Measurements from ENCODE around the gene PROCA1.
"Not testable (repeated sequence)": the region's sequence is repeated elsewhere in the genome, so short reads cannot be mapped to it uniquely, and the experiment has no call there.

PROCA1 gene

DNA sequence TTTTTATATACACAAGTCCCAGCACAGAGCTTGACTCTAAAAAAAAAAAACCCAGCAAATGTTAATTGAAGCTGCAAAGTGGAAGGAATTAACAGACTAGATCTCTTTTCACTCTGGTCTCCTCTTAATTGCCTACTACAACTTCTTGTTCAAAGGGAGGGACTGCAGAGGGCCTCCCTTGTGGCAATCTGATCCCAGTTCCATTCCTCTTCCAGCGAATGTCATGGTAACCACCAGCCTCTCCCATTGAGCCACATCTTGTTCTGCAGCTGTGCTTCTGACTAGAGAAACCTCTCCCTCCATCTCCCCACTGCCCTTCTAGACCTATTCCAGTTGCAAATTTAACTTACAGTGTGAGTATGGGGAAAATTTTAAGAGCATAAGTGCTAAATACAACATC lies 43.8 kb downstream of the PROCA1 start:
- DNase-seq (ENCODE audit: low spot score) = no peak

DNA sequence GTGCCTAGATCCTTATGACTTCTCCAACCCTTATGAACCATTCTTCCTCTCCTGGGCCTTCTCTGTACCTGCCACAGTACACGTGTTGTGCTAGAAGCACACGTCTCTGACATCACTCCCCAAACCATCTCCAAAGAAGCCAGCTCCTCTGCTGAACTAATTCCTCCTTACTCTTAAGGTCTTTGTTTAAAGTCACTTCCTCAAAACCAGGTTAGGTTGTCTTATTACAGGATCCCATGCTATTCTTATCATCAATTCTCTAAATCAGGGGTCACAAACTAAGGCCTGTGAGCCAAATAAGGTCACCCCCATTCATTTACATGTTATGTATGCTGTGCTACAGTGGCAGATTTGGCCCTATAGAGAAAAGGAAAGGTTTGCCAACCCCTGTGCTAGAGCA lies 45.7 kb downstream of the PROCA1 start:
- DNase-seq (ENCODE audit: low spot score) = no peak

DNA sequence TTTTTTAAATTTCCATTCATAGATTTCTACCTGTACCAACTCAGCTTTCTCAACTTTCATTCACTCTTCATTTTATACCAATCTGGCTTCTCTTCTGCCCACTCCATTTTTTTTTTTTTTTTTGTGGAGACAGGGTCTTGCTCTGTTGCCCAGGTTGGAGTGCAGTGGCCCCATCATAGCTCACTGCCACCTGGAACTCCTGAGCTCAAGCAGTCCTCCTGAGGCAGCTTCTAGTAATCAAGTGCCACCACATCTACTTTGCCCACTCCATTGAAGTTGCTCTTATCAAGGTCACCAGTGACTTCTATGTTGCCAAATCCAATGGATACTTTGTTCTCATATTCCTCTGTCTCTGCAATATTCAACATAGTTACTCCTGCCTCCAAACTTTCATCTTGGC lies 48.0 kb downstream of the PROCA1 start:
- no peak for DNase-seq (ENCODE audit: low spot score)

DNA sequence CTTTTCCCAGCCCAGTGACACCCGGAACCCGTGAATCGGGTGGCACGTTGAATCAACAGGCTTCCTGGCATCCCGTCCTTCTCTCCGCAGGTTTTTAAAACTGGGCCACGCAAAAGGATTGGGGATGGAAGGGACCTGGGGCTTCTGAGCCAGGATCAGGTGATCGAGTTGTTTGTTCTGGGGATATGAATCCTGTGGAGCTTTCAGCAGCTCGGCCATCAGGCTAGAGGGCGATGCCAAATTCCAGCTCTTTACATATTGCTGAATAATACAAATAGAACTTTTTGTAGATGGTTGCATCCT lies 49.2 kb downstream of the PROCA1 start:
- no peak for DNase-seq (ENCODE audit: low spot score)

DNA sequence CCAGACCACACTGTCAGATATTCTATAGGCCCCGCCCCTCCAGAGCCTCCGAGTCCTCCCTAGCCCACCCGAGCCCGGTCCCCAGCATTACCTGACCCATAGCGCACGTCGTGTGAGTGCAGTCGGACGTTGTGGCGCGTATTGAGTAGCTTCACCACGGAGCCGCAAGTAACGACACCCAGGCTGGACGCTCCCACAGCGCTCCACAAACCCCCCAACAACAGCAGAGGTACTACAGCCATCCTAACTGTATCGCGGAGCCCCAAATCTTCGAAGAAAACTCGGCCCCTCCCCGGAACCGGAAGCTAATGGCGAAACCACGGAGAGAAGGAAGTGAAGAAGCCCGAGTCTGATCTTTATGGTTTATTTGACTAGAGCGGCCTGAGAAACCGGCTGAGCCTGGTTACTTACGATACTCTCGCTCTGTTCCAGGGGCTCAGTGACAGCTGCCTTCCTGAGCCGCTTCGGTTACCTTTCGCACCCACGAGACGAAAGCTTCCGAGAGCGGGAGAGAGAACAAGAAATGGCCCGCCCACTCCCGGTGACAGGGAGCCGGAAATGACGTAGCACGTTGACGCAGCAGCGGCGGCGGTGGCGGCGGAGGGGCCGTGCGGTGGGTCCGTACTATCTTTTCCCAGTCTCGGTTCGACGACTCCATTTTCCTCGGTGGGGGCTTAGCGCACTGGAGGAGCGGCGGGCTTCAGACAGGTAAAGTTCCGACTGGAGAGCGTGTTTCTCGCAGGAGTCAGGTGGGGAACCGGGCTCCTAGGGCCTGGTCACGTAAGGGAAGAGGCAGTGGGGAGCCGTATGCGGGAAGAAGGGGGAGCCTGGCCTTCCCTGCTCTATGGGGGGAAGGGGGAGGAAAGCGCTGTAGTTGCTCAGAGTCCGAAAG lies 49.8 kb downstream of the PROCA1 start, which contains the start of the genes SDF2 and SUPT6H:
Gene SDF2 (minus strand): TSS at position 272 of the 892 bp plus-strand sequence. CDS start 30 bp downstream, at position 242.
Gene SUPT6H (plus strand): TSS at position 571 of the 892 bp plus-strand sequence. CDS start 11,197 bp downstream, outside the sequence.
- DNase-seq (ENCODE audit: low spot score) = peak; percentile 95

DNA sequence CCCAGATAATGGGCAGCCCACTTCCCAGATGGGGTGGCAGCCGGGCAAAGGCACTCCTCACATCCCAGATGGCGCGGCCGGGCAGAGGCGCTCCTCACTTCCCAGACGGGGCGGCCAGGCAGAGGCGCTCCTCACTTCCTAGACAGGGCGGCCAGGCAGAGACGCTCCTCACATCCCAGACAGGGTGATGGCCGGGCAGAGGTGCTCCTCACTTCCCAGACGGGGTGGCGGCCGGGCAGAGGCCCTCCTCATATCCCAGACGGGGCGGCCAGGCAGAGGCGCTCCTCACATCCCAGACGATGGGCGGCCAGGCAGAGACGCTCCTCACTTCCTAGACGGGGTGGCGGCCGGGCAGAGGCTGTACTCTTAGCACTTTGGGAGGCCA lies 52.2 kb downstream of the PROCA1 start:
- DNase-seq (ENCODE audit: low spot score) = not testable (repeated sequence)

DNA sequence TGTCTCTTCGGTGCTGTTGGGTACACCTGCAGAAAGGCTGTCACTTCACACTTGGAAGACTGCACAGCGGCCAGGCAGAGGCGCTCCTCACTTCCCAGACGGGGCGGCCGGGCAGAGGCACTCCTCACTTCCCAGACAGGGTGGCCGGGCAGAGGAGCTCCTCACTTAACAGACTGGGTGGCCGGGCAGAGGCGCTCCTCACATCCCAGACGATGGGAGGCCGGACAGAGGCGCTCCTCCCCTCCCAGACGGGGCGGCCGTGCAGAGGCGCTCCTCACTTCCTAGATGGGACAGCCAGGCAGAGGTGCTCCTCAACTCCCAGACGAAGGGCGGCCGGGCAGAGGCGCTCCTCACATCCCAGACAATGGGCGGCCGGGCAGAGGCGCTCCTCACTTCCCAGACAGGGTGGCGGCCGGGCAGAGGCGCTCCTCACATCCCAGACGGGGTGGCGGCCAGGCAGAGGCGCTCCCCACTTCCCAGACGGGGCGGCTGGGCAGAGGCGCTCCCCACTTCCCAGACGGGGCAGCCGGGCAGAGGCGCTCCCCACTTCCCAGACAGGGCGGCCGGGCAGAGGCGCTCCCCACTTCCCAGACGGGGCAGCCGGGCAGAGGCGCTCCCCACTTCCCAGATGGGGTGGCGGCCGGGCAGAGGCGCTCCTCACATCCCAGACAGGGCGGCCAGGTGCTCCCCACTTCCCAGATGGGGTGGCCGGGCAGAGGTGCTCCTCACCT lies 52.8 kb downstream of the PROCA1 start:
- not testable (repeated sequence) for DNase-seq (ENCODE audit: low spot score)

DNA sequence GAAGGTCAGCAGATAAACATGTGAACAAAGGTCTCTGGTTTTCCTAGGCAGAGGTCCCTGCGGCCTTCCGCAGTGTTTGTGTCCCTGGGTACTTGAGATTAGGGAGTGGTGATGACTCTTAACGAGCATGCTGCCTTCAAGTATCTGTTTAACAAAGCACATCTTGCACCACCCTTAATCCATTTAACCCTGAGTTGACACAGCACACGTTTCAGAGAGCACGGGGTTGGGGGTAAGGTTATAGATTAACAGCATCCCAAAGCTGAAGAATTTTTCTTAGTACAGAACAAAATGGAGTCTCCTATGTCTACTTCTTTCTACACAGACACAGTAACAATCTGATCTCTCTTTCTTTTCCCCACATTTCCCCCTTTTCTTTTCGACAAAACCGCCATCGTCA lies 53.3 kb downstream of the PROCA1 start:
- DNase-seq (ENCODE audit: low spot score) = not testable (repeated sequence)

DNA sequence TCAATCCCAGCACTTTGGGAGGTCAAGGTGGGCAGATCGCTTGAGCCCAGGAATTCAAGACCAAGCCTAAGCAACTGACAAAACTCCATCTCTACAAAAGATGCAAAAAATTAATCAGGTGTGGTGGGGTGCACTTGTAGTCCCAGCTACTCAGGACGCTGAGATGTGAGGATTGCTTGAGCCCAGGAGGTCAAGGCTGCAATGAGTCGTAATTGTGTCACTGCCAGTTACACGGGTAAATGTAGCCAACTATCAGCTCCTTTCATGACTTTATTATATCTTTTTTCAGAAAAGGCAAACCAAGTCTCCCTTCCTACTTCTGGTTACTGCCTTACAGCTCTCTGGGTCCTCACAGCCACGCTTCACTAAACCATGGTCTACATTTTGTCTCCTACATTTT lies 53.9 kb downstream of the PROCA1 start:
- DNase-seq (ENCODE audit: low spot score) = no peak

DNA sequence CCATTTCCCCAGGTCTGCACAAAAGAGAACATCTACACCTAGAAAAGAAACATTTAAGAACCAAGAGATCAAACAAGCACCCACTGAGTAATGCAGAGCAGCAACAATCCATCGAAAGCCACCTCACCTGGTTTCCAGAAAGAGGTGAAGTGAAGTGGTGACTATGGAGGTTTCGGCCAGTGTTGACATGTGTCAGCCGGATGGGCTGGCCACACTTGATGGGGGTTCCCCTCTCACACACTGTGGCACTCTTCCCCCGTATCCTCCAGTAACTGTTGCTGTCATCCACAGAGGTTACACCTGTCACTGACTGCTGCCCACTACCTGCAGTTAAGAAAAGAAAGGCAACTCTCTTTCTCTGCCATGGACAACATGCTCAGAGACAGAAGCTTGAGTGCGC lies 56.5 kb downstream of the PROCA1 start:
- DNase-seq (ENCODE audit: low spot score) = no peak

Measured in COLO829 (cell line).